K562 (cell line): ENCODE measurements around the gene PLXDC1. TPM values are rescaled to one million over a fixed set of nuclear protein-coding genes. Genes with fewer than 3 reads are reported as not detected.
A peak's percentile ranks its signal among the peaks of the same experiment; 100 is the strongest.

Experiments used
- BHLHE40 ChIP-seq: IDR thresholded peaks from 2 replicates; pipeline ENCODE4 v1.6.1; 2011; ENCODE audit warnings: low read length, improper control_type of control experiment
- C11orf30 ChIP-seq: fragments of 450-650 bp; IDR thresholded peaks from 2 replicates; pipeline ENCODE4 v1.6.1; 2016; ENCODE audit warnings: low read depth, mild to moderate bottlenecking
- CEBPG ChIP-seq, 3 experiments: fragments of 200-800 bp in 1 of 3; sonication (Bioruptor generic) in 1 of 3; sonication (generic) in 1 of 3; formaldehyde crosslinking in 1 of 3; IDR thresholded peaks in 2 of 3; conservative IDR thresholded peaks in 1 of 3; 2 replicates each; pipeline versions ENCODE4 v1.6.1 to v1.8.0; 2016 to 2022; ENCODE audit warnings: missing compliant biosample characterization in 2 of 3, missing genetic modification characterization in 2 of 3, mild to moderate bottlenecking in 1 of 3, missing genetic modification reagents in 1 of 3
- CHD1 ChIP-seq: fragments of 200-600 bp; sonication (generic); IDR thresholded peaks from one replicate; pipeline ENCODE4 v1.6.1; 2012; ENCODE audit warnings: mild to moderate bottlenecking, moderate library complexity, low read length, inconsistent platforms
- CTCFL ChIP-seq: IDR thresholded peaks from 2 replicates; pipeline ENCODE4 v1.6.1; 2011; ENCODE audit warnings: borderline replicate concordance, low read depth, mild to moderate bottlenecking, moderate library complexity, low read length; ENCODE audit not compliant: insufficient read depth, poor library complexity, severe bottlenecking
- HDAC8 ChIP-seq: fragments of 450-650 bp; IDR thresholded peaks from 2 replicates; pipeline ENCODE4 v1.6.1; 2016; ENCODE audit warnings: mild to moderate bottlenecking, missing genetic modification characterization, moderate library complexity, missing compliant biosample characterization
- KDM5B ChIP-seq: fragments of 200-600 bp; sonication (generic); IDR thresholded peaks from 2 replicates; pipeline ENCODE4 v1.6.1; 2012; ENCODE audit warnings: low read depth, mild to moderate bottlenecking, moderate library complexity, low read length, control low read depth, inconsistent platforms; ENCODE audit not compliant: insufficient replicate concordance
- LCOR ChIP-seq: sonication (generic); formaldehyde crosslinking; IDR thresholded peaks from 2 replicates; pipeline ENCODE4 v1.8.0; 2022; ENCODE audit warnings: mild to moderate bottlenecking, missing genetic modification reagents
- LEF1 ChIP-seq: fragments of 450-650 bp; IDR thresholded peaks from 2 replicates; pipeline ENCODE4 v1.6.1; 2016; ENCODE audit warnings: mild to moderate bottlenecking
- MCM2 ChIP-seq: fragments of 450-650 bp; IDR thresholded peaks from 2 replicates; pipeline ENCODE4 v1.6.1; 2017; ENCODE audit warnings: low read depth, mild to moderate bottlenecking
- MEF2D ChIP-seq: conservative IDR thresholded peaks from 2 replicates; pipeline ENCODE4 v1.6.1; 2016; ENCODE audit warnings: low read depth, missing genetic modification characterization, missing compliant biosample characterization
- NR2C2 ChIP-seq, 2 experiments: fragments of 200-800 bp in 1 of 2; sonication (Bioruptor generic) in 1 of 2; sonication (generic) in 1 of 2; formaldehyde crosslinking in 1 of 2; IDR thresholded peaks; 2 replicates each; pipeline versions ENCODE4 v1.6.1 to v1.8.0; 2016 to 2022; ENCODE audit warnings: mild to moderate bottlenecking in 1 of 2, missing compliant biosample characterization in 1 of 2, missing genetic modification characterization in 1 of 2, missing genetic modification reagents in 1 of 2
- NR2F6 ChIP-seq: fragments of 450-650 bp; formaldehyde crosslinking; IDR thresholded peaks from 2 replicates; pipeline ENCODE4 v1.4.0; 2020; ENCODE audit warnings: mild to moderate bottlenecking
- PHB ChIP-seq: fragments of 250-450 bp; sonication (Bioruptor Pico); IDR thresholded peaks from 2 replicates; pipeline ENCODE4 v1.5.0; 2021
- PML ChIP-seq: IDR thresholded peaks from 2 replicates; pipeline ENCODE4 v1.6.1; 2012; ENCODE audit warnings: low read length, inconsistent platforms
- SMARCA4 ChIP-seq: fragments of 450-650 bp; IDR thresholded peaks from 2 replicates; pipeline ENCODE4 v1.6.1; 2016
- SRSF1 ChIP-seq: fragments of 200-400 bp; formaldehyde crosslinking; IDR thresholded peaks from 2 replicates; pipeline ENCODE4 v1.6.1; 2017; ENCODE audit warnings: mild to moderate bottlenecking, low read depth, low read length, moderate library complexity
- UBTF ChIP-seq, 2 experiments: IDR thresholded peaks; 2 replicates each; pipeline ENCODE4 v1.6.1; 2012; ENCODE audit warnings: improper control_type of control experiment in 2 of 2, low read depth in 2 of 2, low read length in 2 of 2, borderline replicate concordance in 1 of 2
- YBX1 ChIP-seq: fragments of 450-650 bp; IDR thresholded peaks from 2 replicates; pipeline ENCODE4 v1.7.1; 2016; ENCODE audit warnings: mild to moderate bottlenecking
- ZNF232 ChIP-seq: sonication (generic); formaldehyde crosslinking; IDR thresholded peaks from 2 replicates; pipeline ENCODE4 v1.8.0; 2022; ENCODE audit warnings: mild to moderate bottlenecking, missing genetic modification reagents
- ZNF780A ChIP-seq: fragments of 250-450 bp; sonication (Bioruptor Pico); IDR thresholded peaks from 2 replicates; pipeline ENCODE4 v1.5.0; 2021; ENCODE audit warnings: mild to moderate bottlenecking
- polyA plus RNA-seq, 8 experiments: library from polyadenylated mRNA; depleted of rRNA in 4 of 8; stranded (reverse) in 5 of 8; unstranded in 3 of 8; fragments of >200 nt; fragmentation: Nextera tagmentation in 2 of 8; fragmentation: Illumina TruSeq in 1 of 8; extraction: Ambion mirVana in 2 of 8; extraction: Trizol in 1 of 8; gene quantifications; 2 replicates each; pipeline versions ENCODE4 v1.2.1 to v1.2.3, GENCODE V29; 2011 to 2014; ENCODE audit warnings: inconsistent platforms in 1 of 8, missing spikeins in 1 of 8
- total RNA-seq, 7 experiments: library from RNA; depleted of rRNA in 6 of 7; stranded (reverse); fragments of >200 nt in 6 of 7; fragmentation: Illumina TruSeq in 2 of 7; extraction: Trizol in 2 of 7; gene quantifications; 2 replicates each; pipeline versions ENCODE4 v1.2.1 to v1.2.3, GENCODE V29; 2011 to 2021; ENCODE audit warnings: low replicate concordance in 1 of 7
- TF ChIP-seq, protein P1 (sequence below), 2 experiments: fragments of 450-650 bp; conservative IDR thresholded peaks; 2 replicates each; pipeline ENCODE4 v1.6.1; 2017; ENCODE audit warnings: mild to moderate bottlenecking in 2 of 2, moderate library complexity in 2 of 2

The PLXDC1 gene
- total and polyA plus RNA-seq, 9 of the 15 experiments (the other 6 are each of a cell fraction or from before 2014, with no cell fraction given), result not detected

DNA sequence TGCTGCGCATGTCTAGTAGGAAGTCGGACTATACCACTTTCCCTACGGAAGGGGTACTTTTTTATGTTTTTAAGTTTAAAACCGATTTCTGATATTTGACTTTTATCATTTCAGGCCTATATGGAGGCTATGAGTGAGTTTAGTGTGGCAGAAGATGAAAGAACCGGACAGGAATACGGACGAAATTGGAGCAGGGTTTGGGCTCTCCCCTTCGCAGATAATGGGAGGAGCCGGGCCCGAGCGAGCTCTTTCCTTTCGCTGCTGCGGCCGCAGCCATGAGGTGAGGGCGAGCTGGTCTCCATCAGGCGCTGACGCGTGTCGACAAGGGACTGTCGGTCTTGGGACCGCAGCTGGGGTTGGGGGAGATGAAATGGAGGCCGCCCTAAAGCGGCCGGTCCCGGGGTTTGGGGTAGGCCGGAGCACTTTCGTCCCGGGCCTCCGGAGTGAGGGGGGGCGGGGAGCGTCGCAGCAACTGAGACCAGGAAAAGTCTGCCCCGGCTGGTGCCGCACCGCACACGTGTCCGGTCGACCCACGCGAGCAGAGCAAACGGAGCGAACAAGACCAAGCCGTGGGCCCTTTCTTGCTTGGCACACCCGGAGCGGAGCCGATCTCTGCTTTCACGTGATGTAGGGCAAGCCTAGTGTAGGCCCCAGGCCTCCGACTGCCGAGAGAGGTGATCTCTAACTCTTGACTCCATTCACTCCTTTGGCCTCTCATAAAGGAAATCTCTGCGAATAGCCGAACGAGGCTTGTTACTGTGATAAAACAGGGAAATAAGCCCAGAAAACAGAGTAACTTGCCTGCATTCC is 48.8 kb upstream of the PLXDC1 start, which contains the start of gene RPL19 (continued):
- TF ChIP-seq CTCFL (no peak), KDM5B (peak; percentile 86), CHD1 (peak; percentile 63), LEF1 (peak; percentile 45; the same call in 1 of the 2 replicates), C11orf30 (no peak; the same call in 1 of the 2 replicates), SRSF1 (peak; percentile 86; the same call in 1 of the 2 replicates), ZNF232 (CRISPR knock-in tag) (no peak), LCOR (CRISPR knock-in tag) (peak; percentile 45; the same call in 1 of the 2 replicates), CEBPG (CRISPR knock-in tag; IDR thresholded peaks at IDR 0.05) (no peak), CEBPG (tag; conservative IDR thresholded peaks at IDR 0.05 in 1 of 2, IDR thresholded peaks at IDR 0.05 in 1 of 2) (no peak), YBX1 (no peak), ZNF780A (no peak), UBTF (IDR thresholded peaks at IDR 0.05; ENCODE audit: borderline replicate concordance in 1 of 2, low read depth in 2 of 2, low read length in 2 of 2) (0 out of 4 replicates have a peak, but pooled peaks of 1 of the 2 experiments have one; percentile 23), MCM2 (no peak), PHB (CRISPR knock-in tag) (no peak), HDAC8 (no peak), NR2C2 (CRISPR knock-in tag; IDR thresholded peaks at IDR 0.05) (no peak), NR2C2 (tag; IDR thresholded peaks at IDR 0.05) (no peak), SMARCA4 (0 out of 2 replicates have a peak, but pooled peaks have one; percentile 5), BHLHE40 (peak; percentile 94), NR2F6 (CRISPR knock-in tag) (no peak), PML (peak; percentile 82), MEF2D (tag) (no peak)
- TF ChIP-seq, protein P1, sequence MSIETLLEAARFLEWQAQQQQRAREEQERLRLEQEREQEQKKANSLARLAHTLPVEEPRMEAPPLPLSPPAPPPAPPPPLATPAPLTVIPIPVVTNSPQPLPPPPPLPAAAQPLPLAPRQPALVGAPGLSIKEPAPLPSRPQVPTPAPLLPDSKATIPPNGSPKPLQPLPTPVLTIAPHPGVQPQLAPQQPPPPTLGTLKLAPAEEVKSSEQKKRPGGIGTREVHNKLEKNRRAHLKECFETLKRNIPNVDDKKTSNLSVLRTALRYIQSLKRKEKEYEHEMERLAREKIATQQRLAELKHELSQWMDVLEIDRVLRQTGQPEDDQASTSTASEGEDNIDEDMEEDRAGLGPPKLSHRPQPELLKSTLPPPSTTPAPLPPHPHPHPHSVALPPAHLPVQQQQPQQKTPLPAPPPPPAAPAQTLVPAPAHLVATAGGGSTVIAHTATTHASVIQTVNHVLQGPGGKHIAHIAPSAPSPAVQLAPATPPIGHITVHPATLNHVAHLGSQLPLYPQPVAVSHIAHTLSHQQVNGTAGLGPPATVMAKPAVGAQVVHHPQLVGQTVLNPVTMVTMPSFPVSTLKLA (conservative IDR thresholded peaks at IDR 0.05), result peak; percentile 81 to 88
